Tibial nerve (tissue), 4 donors: Measurements from ENCODE around the gene GULP1.

Source experiments
- EP300 ChIP-seq, 2 donors: sonication (generic); formaldehyde crosslinking; IDR thresholded peaks; one replicate each; pipeline ENCODE4 v1.6.1; 2017; ENCODE audit warnings: antibody characterized with exemption in 2 of 2, mild to moderate bottlenecking in 1 of 2
- POLR2A ChIP-seq, 2 donors: fragments of 450-650 bp; IDR thresholded peaks; one replicate each; pipeline ENCODE4 v1.6.1; 2017; ENCODE audit warnings: antibody characterized with exemption in 2 of 2, mild to moderate bottlenecking in 2 of 2, moderate library complexity in 2 of 2
- TF ChIP-seq, protein P1 (sequence below), 5 experiments: fragments of 200-600 bp in 3 of 5; fragments of 450-650 bp in 2 of 5; sonication (generic) in 3 of 5; IDR thresholded peaks; one replicate each; pipeline ENCODE4 v1.5.1; 2016 to 2019; ENCODE audit warnings: antibody characterized with exemption in 5 of 5, mild to moderate bottlenecking in 3 of 5, moderate library complexity in 2 of 5

DNA sequence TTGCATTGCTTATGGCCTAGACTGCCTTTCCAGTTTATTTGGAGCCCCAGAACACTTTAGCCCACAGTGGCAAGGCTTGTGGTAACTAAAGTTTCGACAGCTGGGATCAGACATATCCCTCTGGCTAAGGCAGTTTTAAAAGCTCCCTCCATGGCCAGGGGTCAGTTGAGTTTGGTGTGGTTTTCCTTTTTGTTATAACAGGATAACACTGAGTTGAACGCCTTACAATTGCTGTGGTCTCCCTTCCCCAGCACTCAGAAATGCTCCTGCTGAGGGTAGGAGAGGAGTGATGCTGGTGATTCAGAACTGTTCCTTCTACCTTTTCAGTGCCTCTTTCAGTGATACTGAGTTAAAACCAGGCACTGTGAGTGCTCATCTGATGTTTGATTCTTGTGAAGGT, 182.6 kb downstream of the GULP1 start:
- TF ChIP-seq, protein P1, sequence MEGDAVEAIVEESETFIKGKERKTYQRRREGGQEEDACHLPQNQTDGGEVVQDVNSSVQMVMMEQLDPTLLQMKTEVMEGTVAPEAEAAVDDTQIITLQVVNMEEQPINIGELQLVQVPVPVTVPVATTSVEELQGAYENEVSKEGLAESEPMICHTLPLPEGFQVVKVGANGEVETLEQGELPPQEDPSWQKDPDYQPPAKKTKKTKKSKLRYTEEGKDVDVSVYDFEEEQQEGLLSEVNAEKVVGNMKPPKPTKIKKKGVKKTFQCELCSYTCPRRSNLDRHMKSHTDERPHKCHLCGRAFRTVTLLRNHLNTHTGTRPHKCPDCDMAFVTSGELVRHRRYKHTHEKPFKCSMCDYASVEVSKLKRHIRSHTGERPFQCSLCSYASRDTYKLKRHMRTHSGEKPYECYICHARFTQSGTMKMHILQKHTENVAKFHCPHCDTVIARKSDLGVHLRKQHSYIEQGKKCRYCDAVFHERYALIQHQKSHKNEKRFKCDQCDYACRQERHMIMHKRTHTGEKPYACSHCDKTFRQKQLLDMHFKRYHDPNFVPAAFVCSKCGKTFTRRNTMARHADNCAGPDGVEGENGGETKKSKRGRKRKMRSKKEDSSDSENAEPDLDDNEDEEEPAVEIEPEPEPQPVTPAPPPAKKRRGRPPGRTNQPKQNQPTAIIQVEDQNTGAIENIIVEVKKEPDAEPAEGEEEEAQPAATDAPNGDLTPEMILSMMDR (IDR thresholded peaks at IDR 0.05), result no peak
- TF ChIP-seq POLR2A (IDR thresholded peaks at IDR 0.05) (no peak), EP300 (IDR thresholded peaks at IDR 0.05) (no peak)
